Osteoblast (primary cell): ENCODE results near the gene OR56A3. TPM values are rescaled to one million over a fixed set of nuclear protein-coding genes. Genes with fewer than 3 reads are reported as not detected.
A peak's percentile ranks its signal among the peaks of the same experiment; 100 is the strongest.

Experiments used
- DNase-seq: peaks from one replicate; pipeline ENCODE4 v3.0.0; 2011; ENCODE audit warnings: low spot score, mixed read lengths; ENCODE audit not compliant: insufficient read length; ENCODE audit errors: missing footprints
- H2AFZ ChIP-seq: 2 replicates; pipeline ENCODE4 v1.6.0; 2011; ENCODE audit warnings: mild to moderate bottlenecking, low read length
- H3K27ac ChIP-seq: 2 replicates; pipeline ENCODE4 v1.5.1; 2011; ENCODE audit warnings: mild to moderate bottlenecking, low read depth, low read length, moderate library complexity
- H3K27me3 ChIP-seq: 2 replicates; pipeline ENCODE4 v1.6.0; 2012; ENCODE audit warnings: mild to moderate bottlenecking, control low read depth, inconsistent platforms, low read length, moderate library complexity; ENCODE audit not compliant: insufficient read depth
- H3K36me3 ChIP-seq: 2 replicates; pipeline ENCODE4 v1.5.1; 2011; ENCODE audit warnings: mild to moderate bottlenecking, low read length, control low read depth, moderate library complexity; ENCODE audit not compliant: insufficient read depth
- H3K4me1 ChIP-seq: 2 replicates; pipeline ENCODE4 v1.5.1; 2011; ENCODE audit warnings: mild to moderate bottlenecking, low read length, control low read depth, moderate library complexity; ENCODE audit not compliant: insufficient read depth
- H3K4me2 ChIP-seq: 2 replicates; pipeline ENCODE4 v1.6.0; 2011; ENCODE audit warnings: mild to moderate bottlenecking, low read length; ENCODE audit not compliant: insufficient read depth
- H3K4me3 ChIP-seq: fragments of 200-600 bp; sonication (generic); 3 replicates; pipeline ENCODE4 v1.5.1; 2012; ENCODE audit warnings: mild to moderate bottlenecking, low read length, inconsistent platforms; ENCODE audit not compliant: insufficient read depth
- H3K79me2 ChIP-seq: 2 replicates; pipeline ENCODE4 v1.6.0; 2012; ENCODE audit warnings: mild to moderate bottlenecking, low read length, control low read depth, inconsistent platforms; ENCODE audit not compliant: insufficient read depth
- H3K9me3 ChIP-seq: 2 replicates; pipeline ENCODE4 v1.5.1; 2011; ENCODE audit warnings: low read depth, low read length, control low read depth
- H4K20me1 ChIP-seq: 2 replicates; pipeline ENCODE4 v1.6.0; 2012; ENCODE audit warnings: mild to moderate bottlenecking, low read length, control low read depth; ENCODE audit not compliant: insufficient read depth
- CTCF ChIP-seq: IDR thresholded peaks from 2 replicates; pipeline ENCODE4 v1.5.1; 2011; ENCODE audit warnings: mild to moderate bottlenecking, low read depth, low read length, moderate library complexity; ENCODE audit errors: extremely low read depth
- total RNA-seq: library from RNA; depleted of rRNA; stranded (reverse); fragments of >200 nt; gene quantifications from 2 replicates; pipeline ENCODE4 v1.2.3, GENCODE V29; 2012

The OR56A3 gene
- total RNA-seq, 1 donor: not detected

DNA sequence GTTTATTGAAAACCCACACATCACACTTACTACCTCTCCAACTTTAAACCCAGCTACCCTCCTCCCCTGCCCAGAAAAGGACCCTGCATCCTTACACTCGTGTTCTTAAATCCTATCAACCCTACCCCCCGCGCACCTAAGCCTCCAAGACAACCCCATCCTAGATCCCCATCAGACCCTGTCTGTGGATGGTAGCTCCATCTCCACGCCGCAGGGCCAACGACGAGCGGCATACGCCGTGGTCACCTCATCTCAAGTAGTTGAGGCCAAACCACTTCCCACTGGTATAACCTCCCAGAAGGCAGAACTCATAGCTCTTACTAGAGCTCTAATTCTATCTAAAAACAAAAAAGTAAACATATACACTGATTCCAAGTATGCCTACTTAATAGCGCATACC is 9.4 kb upstream of the OR56A3 start:
- Histone ChIP-seq H3K9me3 (no peaks in the 10 kb centered on the region), H3K36me3 (no peaks in the 10 kb centered on the region), H3K79me2 (no peaks in the 10 kb centered on the region), H3K4me2 (no peak overlapping the region), H2AFZ (no peak overlapping the region), H3K4me1 (no peaks in the 10 kb centered on the region), H4K20me1 (no peaks in the 10 kb centered on the region), H3K27ac (no peak overlapping the region), H3K27me3 (no peaks in the 10 kb centered on the region), H3K4me3 (no peak overlapping the region)
- no peak for DNase-seq
- no peak for TF ChIP-seq CTCF

GRCh38 chr11:5933116-5933515 is 8.9 kb upstream of the OR56A3 start:
- Histone ChIP-seq H3K4me3 (no peak overlapping the region), H2AFZ (no peak overlapping the region), H3K36me3 (no peaks in the 10 kb centered on the region), H3K27ac (no peak overlapping the region), H3K4me1 (no peaks in the 10 kb centered on the region), H4K20me1 (no peaks in the 10 kb centered on the region), H3K27me3 (no peaks in the 10 kb centered on the region), H3K4me2 (no peak overlapping the region), H3K9me3 (no peaks in the 10 kb centered on the region), H3K79me2 (no peaks in the 10 kb centered on the region)
- DNase-seq: peak; percentile 76
- no peak for TF ChIP-seq CTCF

- no peak for TF ChIP-seq CTCF
- H3K4me3 ChIP-seq: no peak overlapping the region
- no peaks in the 10 kb centered on the region for H3K27me3 ChIP-seq
- no peak overlapping the region for H3K4me2 ChIP-seq
- no peaks in the 10 kb centered on the region for H4K20me1 ChIP-seq
- H3K9me3 ChIP-seq: no peaks in the 10 kb centered on the region
- no peaks in the 10 kb centered on the region for H3K79me2 ChIP-seq
- peak; percentile 3 for DNase-seq
- no peak overlapping the region for H2AFZ ChIP-seq
- no peaks in the 10 kb centered on the region for H3K4me1 ChIP-seq
- H3K36me3 ChIP-seq: no peaks in the 10 kb centered on the region
- H3K27ac ChIP-seq: no peak overlapping the region
These were observed 4.0 kb upstream of the OR56A3 start for GRCh38 chr11:5937868-5938602.

- Histone ChIP-seq H2AFZ (no peak overlapping the region), H3K9me3 (no peaks in the 10 kb centered on the region), H3K27me3 (no peaks in the 10 kb centered on the region), H3K4me2 (no peak overlapping the region), H3K79me2 (no peaks in the 10 kb centered on the region), H3K27ac (no peak overlapping the region), H3K4me1 (no peaks in the 10 kb centered on the region), H4K20me1 (no peaks in the 10 kb centered on the region), H3K36me3 (no peaks in the 10 kb centered on the region), H3K4me3 (no peak overlapping the region)
- TF ChIP-seq CTCF: no peak
- DNase-seq: no peak
These were observed 3.5 kb upstream of the OR56A3 start for GRCh38 chr11:5938603-5938965.
